HL-60 (cell line): Measurements from ENCODE around the gene LRRC8E.
"Not testable (repeated sequence)": the region's sequence is repeated elsewhere in the genome, so short reads cannot be mapped to it uniquely, and the experiment has no call there.

Experiments used
- CTCF ChIP-seq: IDR thresholded peaks from one replicate; pipeline ENCODE4 v1.5.1; 2011; ENCODE audit warnings: low read length, control low read depth, inconsistent platforms; ENCODE audit not compliant: insufficient read depth
- GABPA ChIP-seq: IDR thresholded peaks from 2 replicates; pipeline ENCODE4 v1.6.1; 2012; ENCODE audit warnings: low read depth
- POLR2AphosphoS5 ChIP-seq: IDR thresholded peaks from 2 replicates; pipeline ENCODE4 v1.6.1; 2012; ENCODE audit warnings: low read depth
- REST ChIP-seq: IDR thresholded peaks from 2 replicates; pipeline ENCODE4 v1.6.1; 2012; ENCODE audit warnings: low read depth; ENCODE audit not compliant: insufficient replicate concordance

GRCh38 chr19:7893362-7894101 lies 5.2 kb downstream of the LRRC8E start:
- not testable (repeated sequence) for TF ChIP-seq CTCF, REST, GABPA, POLR2AphosphoS5
